ENCODE results near the gene ZSCAN5C.
"Not testable (repeated sequence)": the region's sequence is repeated elsewhere in the genome, so short reads cannot be mapped to it uniquely, and the experiment has no call there.

Gene ZSCAN5C

DNA sequence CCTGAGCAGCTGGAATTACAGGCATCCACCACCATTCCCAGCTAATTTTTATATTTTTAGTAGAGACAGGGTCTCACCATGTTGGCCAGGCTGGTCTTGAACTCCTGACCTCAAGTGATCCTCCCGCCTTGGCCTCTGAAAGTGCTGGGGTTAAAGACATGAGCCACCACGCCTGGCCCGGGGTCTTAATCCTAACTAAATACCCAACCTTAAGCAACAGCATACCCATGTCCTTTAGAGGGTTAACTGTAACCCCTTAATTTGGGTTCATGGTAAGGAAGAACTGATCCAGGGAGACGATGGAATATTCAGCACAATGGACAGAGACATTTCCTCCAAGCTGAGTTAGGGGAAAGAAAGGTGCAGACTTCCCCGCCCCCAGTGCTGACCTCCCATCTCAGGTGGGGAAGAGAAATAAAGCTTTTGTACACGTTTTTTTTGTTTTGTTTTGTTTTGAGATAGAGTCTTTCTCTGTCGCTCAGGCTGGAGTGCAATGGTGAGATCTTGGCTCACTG lies 35.0 kb upstream of the ZSCAN5C start:
- H3K4me3 ChIP-seq (ENCODE audit: low read length), result no peak overlapping the region
- H3K36me3 ChIP-seq (ENCODE audit: insufficient read depth, low read length), result no peaks in the 10 kb centered on the region
- H3K9me3 ChIP-seq (replicated peaks; ENCODE audit: low read length), result no peaks in the 10 kb centered on the region
- no peaks in the 10 kb centered on the region for H3K27me3 ChIP-seq (ENCODE audit: control insufficient read depth, insufficient read depth, low read length)
- no peaks in the 10 kb centered on the region for H3K4me1 ChIP-seq (ENCODE audit: control insufficient read depth, insufficient read depth, low read length)
- H3K9ac ChIP-seq (ENCODE audit: low read depth, low read length), result no peak overlapping the region
- H3K4me2 ChIP-seq (ENCODE audit: low read length), result no peak overlapping the region

DNA sequence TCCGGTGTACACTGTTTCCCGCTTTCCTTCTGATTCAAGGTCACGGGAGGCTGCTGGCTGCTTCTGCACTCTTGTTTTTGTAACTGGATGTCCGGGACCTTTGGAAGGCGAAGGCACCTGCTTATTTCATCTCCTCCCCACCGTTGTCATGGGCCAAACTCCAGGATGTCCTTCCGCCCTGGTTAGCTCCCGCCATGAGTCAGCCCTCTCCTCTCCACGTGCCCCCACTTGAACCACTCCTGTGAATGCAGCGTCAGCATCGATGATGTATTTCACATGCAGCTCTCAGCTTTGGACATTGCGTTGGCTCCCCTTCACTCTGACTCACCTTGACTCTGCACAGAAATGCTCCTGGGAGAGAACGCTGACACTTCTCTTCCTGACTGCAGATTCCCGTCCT lies 31.8 kb upstream of the ZSCAN5C start:
- Histone ChIP-seq H3K9me3 (replicated peaks; ENCODE audit: low read length) (no peaks in the 10 kb centered on the region), H3K4me2 (ENCODE audit: low read length) (no peak overlapping the region), H3K4me3 (ENCODE audit: low read length) (no peak overlapping the region), H3K27me3 (ENCODE audit: control insufficient read depth, insufficient read depth, low read length) (peaks cover 12% of the 10 kb centered on the region), H3K36me3 (ENCODE audit: insufficient read depth, low read length) (no peaks in the 10 kb centered on the region), H3K9ac (ENCODE audit: low read depth, low read length) (no peak overlapping the region), H3K4me1 (ENCODE audit: control insufficient read depth, insufficient read depth, low read length) (no peaks in the 10 kb centered on the region)

GRCh38 chr19:56174086-56174485 lies 28.0 kb upstream of the ZSCAN5C start:
- Histone ChIP-seq H3K27me3 (ENCODE audit: control insufficient read depth, insufficient read depth, low read length) (peaks cover 21% of the 10 kb centered on the region), H3K9ac (ENCODE audit: low read depth, low read length) (no peak overlapping the region), H3K4me2 (ENCODE audit: low read length) (no peak overlapping the region), H3K9me3 (replicated peaks; ENCODE audit: low read length) (no peaks in the 10 kb centered on the region), H3K4me3 (ENCODE audit: low read length) (no peak overlapping the region), H3K4me1 (ENCODE audit: control insufficient read depth, insufficient read depth, low read length) (no peaks in the 10 kb centered on the region), H3K36me3 (ENCODE audit: insufficient read depth, low read length) (no peaks in the 10 kb centered on the region)

- Histone ChIP-seq H3K9me3 (replicated peaks; ENCODE audit: low read length) (no peaks in the 10 kb centered on the region), H3K36me3 (ENCODE audit: insufficient read depth, low read length) (no peaks in the 10 kb centered on the region), H3K9ac (ENCODE audit: low read depth, low read length) (no peak overlapping the region), H3K27me3 (ENCODE audit: control insufficient read depth, insufficient read depth, low read length) (peaks cover 21% of the 10 kb centered on the region), H3K4me2 (ENCODE audit: low read length) (no peak overlapping the region), H3K4me3 (ENCODE audit: low read length) (no peak overlapping the region), H3K4me1 (ENCODE audit: control insufficient read depth, insufficient read depth, low read length) (no peaks in the 10 kb centered on the region)
Observed at GRCh38 chr19:56174550-56174949, 27.5 kb upstream of the ZSCAN5C start.

DNA sequence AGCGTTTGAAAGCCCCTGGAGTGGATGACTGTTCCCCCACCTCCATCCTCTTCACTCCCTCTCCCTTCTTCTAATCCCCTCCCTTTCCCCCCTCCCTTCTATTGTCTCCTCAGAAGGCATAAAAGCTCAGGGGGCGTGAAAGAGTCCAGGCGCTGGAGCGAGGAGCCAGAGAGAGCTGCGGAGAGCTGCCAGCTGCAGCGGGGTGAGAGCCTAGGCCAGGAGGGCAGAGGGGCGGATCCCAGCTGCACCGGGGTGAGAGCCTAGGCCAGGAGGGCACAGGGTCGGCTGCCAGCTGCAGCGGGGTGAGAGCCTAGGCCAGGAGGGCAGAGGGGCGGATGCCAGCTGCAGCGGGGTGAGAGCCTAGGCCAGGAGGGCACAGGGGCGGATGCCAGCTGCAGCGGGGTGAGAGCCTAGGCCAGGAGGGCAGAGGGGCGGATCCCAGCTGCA lies 26.2 kb upstream of the ZSCAN5C start, which contains the start of gene GALP:
TSS of gene GALP (plus strand) at position 148 of the 447 bp plus-strand sequence. CDS start 1,101 bp downstream, outside the sequence.
- H3K9me3 ChIP-seq (replicated peaks; ENCODE audit: low read length), result not testable (repeated sequence)

DNA sequence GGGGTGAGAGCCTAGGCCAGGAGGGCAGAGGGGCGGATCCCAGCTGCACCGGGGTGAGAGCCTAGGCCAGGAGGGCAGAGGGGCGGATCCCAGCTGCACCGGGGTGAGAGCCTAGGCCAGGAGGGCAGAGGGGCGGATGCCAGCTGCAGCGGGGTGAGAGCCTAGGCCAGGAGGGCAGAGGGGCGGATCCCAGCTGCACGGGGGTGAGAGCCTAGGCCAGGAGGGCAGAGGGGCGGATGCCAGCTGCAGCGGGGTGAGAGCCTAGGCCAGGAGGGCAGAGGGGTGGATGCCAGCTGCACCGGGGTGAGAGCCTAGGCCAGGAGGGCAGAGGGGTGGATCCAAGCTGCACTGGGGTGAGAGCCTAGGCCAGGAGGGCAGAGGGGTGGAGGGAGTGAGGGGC lies 25.8 kb upstream of the ZSCAN5C start:
- H3K4me2 ChIP-seq (ENCODE audit: low read length); H3K4me3 ChIP-seq (ENCODE audit: low read length); H3K9me3 ChIP-seq (replicated peaks; ENCODE audit: low read length): not testable (repeated sequence)

More for the DNA sequence above, 26.2 kb upstream of the ZSCAN5C start, which contains the start of gene GALP:
- H3K4me1 ChIP-seq (ENCODE audit: control insufficient read depth, insufficient read depth, low read length); H3K4me3 ChIP-seq (ENCODE audit: low read length); H3K4me2 ChIP-seq (ENCODE audit: low read length); H3K36me3 ChIP-seq (ENCODE audit: insufficient read depth, low read length); H3K9ac ChIP-seq (ENCODE audit: low read depth, low read length): not testable (repeated sequence)
- peaks cover 21% of the 10 kb centered on the region for H3K27me3 ChIP-seq (ENCODE audit: control insufficient read depth, insufficient read depth, low read length)

DNA sequence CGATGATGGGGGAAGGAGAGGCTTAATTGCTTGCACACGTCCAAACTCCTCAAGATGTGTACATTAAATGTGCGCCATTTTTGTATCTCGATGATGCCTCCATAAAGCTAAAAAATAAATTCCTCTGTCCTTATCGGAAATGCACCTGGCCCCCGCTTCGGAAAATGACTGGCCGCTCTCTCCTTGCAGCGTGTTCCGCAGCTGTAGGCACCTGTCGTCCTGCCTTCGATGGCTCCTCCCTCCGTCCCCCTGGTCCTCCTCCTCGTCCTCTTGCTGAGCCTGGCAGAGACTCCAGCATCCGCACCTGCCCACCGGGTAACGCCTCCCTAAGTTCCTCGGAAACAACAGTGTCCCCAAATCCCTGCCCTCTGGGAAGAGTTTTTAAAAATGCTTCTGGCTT lies 25.2 kb upstream of the ZSCAN5C start:
- Histone ChIP-seq H3K4me2 (ENCODE audit: low read length) (no peak overlapping the region), H3K27me3 (ENCODE audit: control insufficient read depth, insufficient read depth, low read length) (peaks cover 21% of the 10 kb centered on the region), H3K4me3 (ENCODE audit: low read length) (no peak overlapping the region), H3K36me3 (ENCODE audit: insufficient read depth, low read length) (no peaks in the 10 kb centered on the region), H3K9ac (ENCODE audit: low read depth, low read length) (no peak overlapping the region), H3K4me1 (ENCODE audit: control insufficient read depth, insufficient read depth, low read length) (no peaks in the 10 kb centered on the region), H3K9me3 (replicated peaks; ENCODE audit: low read length) (no peaks in the 10 kb centered on the region)

More for the DNA sequence above, 25.8 kb upstream of the ZSCAN5C start:
- peaks cover 21% of the 10 kb centered on the region for H3K27me3 ChIP-seq (ENCODE audit: control insufficient read depth, insufficient read depth, low read length)
- H3K36me3 ChIP-seq (ENCODE audit: insufficient read depth, low read length); H3K9ac ChIP-seq (ENCODE audit: low read depth, low read length); H3K4me1 ChIP-seq (ENCODE audit: control insufficient read depth, insufficient read depth, low read length): not testable (repeated sequence)

DNA sequence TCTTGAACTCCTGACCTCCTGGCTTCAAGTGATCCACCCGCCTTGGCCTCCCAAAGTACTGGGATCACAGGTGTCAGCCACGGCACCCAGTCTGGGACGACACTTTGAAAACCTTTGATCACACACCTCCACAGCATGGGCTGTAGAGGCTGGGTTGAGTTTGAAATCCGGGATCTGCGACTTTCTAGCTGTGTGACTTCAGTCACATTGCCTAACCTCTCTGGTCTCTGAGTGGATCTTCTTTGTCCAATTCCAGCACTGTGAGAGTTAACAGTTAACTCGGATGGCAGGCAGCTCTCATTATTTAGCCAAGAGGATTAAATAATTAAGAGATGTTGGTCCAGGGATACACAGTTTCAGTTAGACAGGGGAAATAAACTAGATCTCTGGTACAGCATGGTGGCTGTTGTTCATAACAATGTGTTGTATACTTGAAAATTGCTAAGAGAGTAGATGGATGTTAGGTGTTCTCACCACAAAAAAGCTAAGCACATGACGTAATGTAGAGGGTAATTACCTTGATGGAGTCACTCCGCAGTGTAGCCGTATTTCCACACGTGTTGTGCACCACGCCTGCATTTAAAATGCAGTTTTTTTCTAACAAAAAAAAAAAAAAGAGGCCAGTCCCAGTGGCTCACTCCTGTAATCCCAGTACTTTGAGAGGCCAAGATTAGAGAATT lies 24.4 kb upstream of the ZSCAN5C start:
- Histone ChIP-seq H3K9me3 (replicated peaks; ENCODE audit: low read length) (no peaks in the 10 kb centered on the region), H3K4me1 (ENCODE audit: control insufficient read depth, insufficient read depth, low read length) (no peaks in the 10 kb centered on the region), H3K9ac (ENCODE audit: low read depth, low read length) (no peak overlapping the region), H3K27me3 (ENCODE audit: control insufficient read depth, insufficient read depth, low read length) (peaks cover 21% of the 10 kb centered on the region), H3K36me3 (ENCODE audit: insufficient read depth, low read length) (no peaks in the 10 kb centered on the region), H3K4me2 (ENCODE audit: low read length) (no peak overlapping the region), H3K4me3 (ENCODE audit: low read length) (no peak overlapping the region)

DNA sequence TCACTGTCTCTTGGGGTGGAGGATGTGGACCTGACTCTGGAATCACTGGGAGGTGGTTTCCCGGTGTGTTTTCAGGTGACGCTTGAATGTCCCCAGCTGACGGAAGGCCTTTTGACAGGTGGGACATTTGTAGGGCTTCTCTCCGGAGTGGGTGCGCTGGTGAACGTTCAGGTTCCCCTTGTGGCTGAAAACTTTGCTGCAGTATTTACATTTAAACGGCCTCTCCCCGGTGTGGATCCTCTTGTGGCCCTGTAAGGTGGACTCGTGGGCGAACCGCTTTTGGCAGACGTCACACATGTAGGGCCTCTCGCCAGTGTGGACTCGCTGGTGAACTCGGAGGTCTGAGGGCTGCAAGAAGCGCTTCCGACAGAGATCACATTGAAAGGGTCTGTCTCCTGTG lies 12.3 kb upstream of the ZSCAN5C start:
- no peak overlapping the region for H3K4me2 ChIP-seq (ENCODE audit: low read length)
- no peak overlapping the region for H3K4me3 ChIP-seq (ENCODE audit: low read length)
- no peaks in the 10 kb centered on the region for H3K27me3 ChIP-seq (ENCODE audit: control insufficient read depth, insufficient read depth, low read length)
- H3K9ac ChIP-seq (ENCODE audit: low read depth, low read length), result no peak overlapping the region
- H3K36me3 ChIP-seq (ENCODE audit: insufficient read depth, low read length), result no peaks in the 10 kb centered on the region
- H3K4me1 ChIP-seq (ENCODE audit: control insufficient read depth, insufficient read depth, low read length), result no peaks in the 10 kb centered on the region
- H3K9me3 ChIP-seq (replicated peaks; ENCODE audit: low read length), result no peaks in the 10 kb centered on the region

- H3K36me3 ChIP-seq (ENCODE audit: insufficient read depth, low read length), result no peaks in the 10 kb centered on the region
- H3K9me3 ChIP-seq (replicated peaks; ENCODE audit: low read length), result no peaks in the 10 kb centered on the region
- no peaks in the 10 kb centered on the region for H3K4me1 ChIP-seq (ENCODE audit: control insufficient read depth, insufficient read depth, low read length)
- no peak overlapping the region for H3K9ac ChIP-seq (ENCODE audit: low read depth, low read length)
- H3K27me3 ChIP-seq (ENCODE audit: control insufficient read depth, insufficient read depth, low read length), result no peaks in the 10 kb centered on the region
- H3K4me3 ChIP-seq (ENCODE audit: low read length), result no peak overlapping the region
- H3K4me2 ChIP-seq (ENCODE audit: low read length), result no peak overlapping the region
Observed at GRCh38 chr19:56191115-56191514, 11.0 kb upstream of the ZSCAN5C start.

DNA sequence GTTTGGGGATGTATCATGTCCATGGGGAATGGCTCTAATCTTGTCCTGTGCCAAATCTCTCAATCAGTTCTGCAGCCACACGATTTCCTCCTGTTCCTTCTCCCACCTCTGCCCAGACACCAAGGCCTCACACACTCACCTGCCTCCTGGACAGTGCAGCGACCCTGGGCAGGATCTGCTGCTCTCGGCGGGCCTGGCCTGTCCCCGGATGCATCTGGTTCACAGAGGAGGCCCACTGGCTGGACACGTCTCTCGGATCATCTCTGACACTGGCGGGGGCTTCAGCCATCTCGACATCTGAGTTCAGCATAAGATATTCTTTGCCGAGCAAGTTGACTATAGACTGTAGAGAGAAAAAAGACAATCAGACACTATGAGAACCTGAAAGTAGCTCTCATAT lies 10.4 kb upstream of the ZSCAN5C start:
- no peaks in the 10 kb centered on the region for H3K9me3 ChIP-seq (replicated peaks; ENCODE audit: low read length)
- H3K4me3 ChIP-seq (ENCODE audit: low read length), result no peak overlapping the region

More for the DNA sequence above, 10.4 kb upstream of the ZSCAN5C start:
- Histone ChIP-seq H3K9ac (ENCODE audit: low read depth, low read length) (no peak overlapping the region), H3K4me1 (ENCODE audit: control insufficient read depth, insufficient read depth, low read length) (no peaks in the 10 kb centered on the region), H3K4me2 (ENCODE audit: low read length) (no peak overlapping the region), H3K27me3 (ENCODE audit: control insufficient read depth, insufficient read depth, low read length) (no peaks in the 10 kb centered on the region), H3K36me3 (ENCODE audit: insufficient read depth, low read length) (no peaks in the 10 kb centered on the region)
